ENCODE measurements around the gene SYS1.

- TF ChIP-seq POLR2A (IDR thresholded peaks at IDR 0.05) = no peak
- no peak for TF ChIP-seq CTCF (IDR thresholded peaks at IDR 0.05)
Observed at GRCh38 chr20:45338121-45339030, 24.6 kb upstream of the SYS1 start.

Measured in right lobe of liver (tissue), 4 donors.